Activated naive CD4-positive, alpha-beta T cell treated with anti-CD3 and anti-CD28 coated beads for 36 hours (primary cell): ENCODE results near the gene PLCG2. TPM values are rescaled to one million over a fixed set of nuclear protein-coding genes. Genes with fewer than 3 reads are reported as not detected.

ENCODE experiments used
- CTCF ChIA-PET: fragments of 350-600 bp; sonication (Branson Sonifier 250); formaldehyde crosslinking; loops from one replicate; lab custom pipeline; 2021; ENCODE audit warnings: antibody characterized with exemption; lab: Charles Lee
- DNase-seq: peaks from one replicate; pipeline ENCODE4 v3.0.0-alpha.2; 2020
- H3K27ac Mint-ChIP-seq: one replicate; pipeline ENCODE4 v1.8.0; 2021; ENCODE audit warnings: mild to moderate bottlenecking, mixed read lengths
- H3K27me3 Mint-ChIP-seq: one replicate; pipeline ENCODE4 v1.8.0; 2021; ENCODE audit warnings: low read depth, mixed read lengths
- H3K36me3 Mint-ChIP-seq: one replicate; pipeline ENCODE4 v1.8.0; 2021; ENCODE audit warnings: low read depth, mixed read lengths
- H3K4me1 Mint-ChIP-seq: one replicate; pipeline ENCODE4 v1.8.0; 2021; ENCODE audit warnings: low read depth, mixed read lengths
- H3K4me3 Mint-ChIP-seq: one replicate; pipeline ENCODE4 v1.8.0; 2021; ENCODE audit warnings: mild to moderate bottlenecking, moderate library complexity, mixed read lengths
- H3K9me3 Mint-ChIP-seq: one replicate; pipeline ENCODE4 v1.8.0; 2021; ENCODE audit warnings: mixed read lengths
- intact Hi-C: fragments of 100-400 bp; cut with micrococcal nuclease; formaldehyde crosslinking; loops from one replicate; pipeline ENCODE4 v1.15.1; 2023
- total RNA-seq, 2 experiments: library from RNA; stranded (reverse); gene quantifications; one replicate each; pipeline ENCODE4 v1.2.3, GENCODE V29; 2021

Gene PLCG2
- total RNA-seq, 2 experiments from 2014 or later, result 12.0 to 13.4 TPM

DNA sequence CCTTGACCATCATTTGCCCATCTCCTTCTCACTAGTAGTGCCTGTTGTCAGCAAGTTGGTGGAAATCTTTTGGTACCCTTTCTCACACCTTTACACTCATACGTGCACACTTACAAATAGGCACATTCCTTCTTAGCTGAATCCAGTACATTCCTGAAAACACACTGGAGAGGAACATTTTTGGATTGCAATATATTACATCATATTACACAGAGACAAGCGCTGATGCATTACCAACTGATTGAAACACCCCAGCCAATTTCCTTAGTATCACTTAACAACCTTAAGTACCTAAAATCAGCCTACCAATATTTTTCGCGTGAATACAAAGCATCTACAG is 64.1 kb downstream of the PLCG2 start:
- Mint-ChIP-seq H3K27me3 (peaks cover 5% of the 10 kb centered on the region), H3K36me3 (no peaks in the 10 kb centered on the region), H3K4me1 (no peaks in the 10 kb centered on the region), H3K4me3 (no peak overlapping the region), H3K9me3 (no peaks in the 10 kb centered on the region), H3K27ac (no peak overlapping the region)
- intact Hi-C loops, result loop anchor here (2.0 kb wide), 1 partner anchor 44 kb away; no protein-coding TSS in a partner anchor
- CTCF ChIA-PET, result no interaction called here
- DNase-seq, result no peak

DNA sequence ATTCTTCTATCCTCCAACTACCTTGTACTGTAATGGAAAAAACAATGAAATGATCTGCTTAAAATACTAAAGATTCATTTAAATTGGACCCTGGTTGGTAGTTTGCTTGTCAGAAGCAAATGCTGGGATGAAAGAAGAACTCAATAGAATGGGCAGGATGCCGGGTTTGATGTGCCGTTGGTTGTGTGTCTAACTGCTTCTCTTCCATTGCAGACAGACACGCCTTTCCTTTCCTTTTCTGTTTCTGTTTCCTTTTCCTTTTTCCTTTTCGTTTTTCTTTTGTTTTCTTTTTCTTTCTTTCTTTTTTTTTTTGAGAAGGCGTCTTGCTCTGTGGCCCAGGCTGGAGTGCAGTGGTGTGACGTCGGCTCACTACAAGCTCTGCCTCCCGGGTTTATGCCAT is 64.6 kb downstream of the PLCG2 start:
- CTCF ChIA-PET, result no interaction called here
- DNase-seq, result no peak
- Mint-ChIP-seq H3K4me1 (no peaks in the 10 kb centered on the region), H3K9me3 (no peaks in the 10 kb centered on the region), H3K36me3 (no peaks in the 10 kb centered on the region), H3K27me3 (peaks cover 5% of the 10 kb centered on the region), H3K4me3 (no peak overlapping the region), H3K27ac (no peak overlapping the region)
- intact Hi-C loops, result loop anchor here (2.0 kb wide), 1 partner anchor 45 kb away; no protein-coding TSS in a partner anchor

DNA sequence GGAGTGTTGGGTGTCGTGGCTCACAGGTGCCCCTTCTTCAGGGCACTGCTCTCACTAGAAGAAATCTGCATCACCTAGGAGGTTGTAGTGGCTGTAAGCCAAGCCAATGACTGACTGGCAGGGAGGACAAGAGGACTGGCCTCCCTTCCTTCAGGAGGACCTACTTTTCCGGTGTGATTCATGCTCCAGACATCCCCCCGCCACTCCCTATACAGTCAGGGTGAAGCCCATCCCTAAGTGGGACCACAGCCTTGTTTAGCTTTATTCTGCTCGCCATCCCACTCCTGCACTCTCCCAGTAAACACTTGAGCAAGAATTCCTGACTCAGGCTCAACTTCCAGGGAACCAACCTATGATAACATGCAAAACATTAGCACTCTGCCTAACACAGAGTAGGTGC is 67.0 kb downstream of the PLCG2 start:
- no peaks in the 10 kb centered on the region for H3K36me3 Mint-ChIP-seq
- no peak overlapping the region for H3K4me3 Mint-ChIP-seq
- intact Hi-C loops, result no loop called here
- no peak for DNase-seq
- no peaks in the 10 kb centered on the region for H3K9me3 Mint-ChIP-seq
- H3K4me1 Mint-ChIP-seq, result no peaks in the 10 kb centered on the region
- peaks cover 3% of the 10 kb centered on the region for H3K27me3 Mint-ChIP-seq
- H3K27ac Mint-ChIP-seq, result no peak overlapping the region
- CTCF ChIA-PET, result no interaction called here

DNA sequence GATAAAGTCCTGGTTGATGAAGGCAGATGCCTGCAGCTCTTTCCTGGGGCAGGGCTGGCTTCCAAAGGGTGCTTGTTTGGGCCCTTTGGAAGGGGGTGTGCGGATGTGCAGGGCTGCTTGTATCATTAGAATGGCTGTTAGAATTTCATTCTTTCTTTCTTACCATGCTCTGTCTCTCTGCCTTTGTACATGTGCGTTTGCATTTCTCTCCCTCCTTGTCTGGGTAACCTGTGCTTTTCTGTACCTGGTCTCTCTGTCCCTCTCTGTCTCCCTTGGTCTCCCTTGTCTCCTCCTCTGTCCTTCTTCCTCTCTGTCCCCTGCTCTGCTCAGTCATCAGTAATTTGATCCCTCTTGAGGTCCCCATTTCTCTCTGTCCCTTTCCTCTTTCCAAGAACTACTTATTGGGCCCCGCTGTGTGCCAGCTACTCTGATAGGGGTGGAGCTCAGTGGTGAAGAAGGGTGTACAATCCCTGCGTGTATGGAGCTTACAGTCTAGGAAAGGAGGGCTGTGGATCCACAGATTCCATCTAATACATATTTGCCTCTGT is 69.3 kb downstream of the PLCG2 start:
- DNase-seq, result no peak
- CTCF ChIA-PET, result no interaction called here
- peaks cover 3% of the 10 kb centered on the region for H3K27me3 Mint-ChIP-seq
- H3K9me3 Mint-ChIP-seq, result no peaks in the 10 kb centered on the region
- H3K4me3 Mint-ChIP-seq, result no peak overlapping the region
- intact Hi-C loops, result no loop called here
- H3K36me3 Mint-ChIP-seq, result no peaks in the 10 kb centered on the region
- no peaks in the 10 kb centered on the region for H3K4me1 Mint-ChIP-seq
- no peak overlapping the region for H3K27ac Mint-ChIP-seq

DNA sequence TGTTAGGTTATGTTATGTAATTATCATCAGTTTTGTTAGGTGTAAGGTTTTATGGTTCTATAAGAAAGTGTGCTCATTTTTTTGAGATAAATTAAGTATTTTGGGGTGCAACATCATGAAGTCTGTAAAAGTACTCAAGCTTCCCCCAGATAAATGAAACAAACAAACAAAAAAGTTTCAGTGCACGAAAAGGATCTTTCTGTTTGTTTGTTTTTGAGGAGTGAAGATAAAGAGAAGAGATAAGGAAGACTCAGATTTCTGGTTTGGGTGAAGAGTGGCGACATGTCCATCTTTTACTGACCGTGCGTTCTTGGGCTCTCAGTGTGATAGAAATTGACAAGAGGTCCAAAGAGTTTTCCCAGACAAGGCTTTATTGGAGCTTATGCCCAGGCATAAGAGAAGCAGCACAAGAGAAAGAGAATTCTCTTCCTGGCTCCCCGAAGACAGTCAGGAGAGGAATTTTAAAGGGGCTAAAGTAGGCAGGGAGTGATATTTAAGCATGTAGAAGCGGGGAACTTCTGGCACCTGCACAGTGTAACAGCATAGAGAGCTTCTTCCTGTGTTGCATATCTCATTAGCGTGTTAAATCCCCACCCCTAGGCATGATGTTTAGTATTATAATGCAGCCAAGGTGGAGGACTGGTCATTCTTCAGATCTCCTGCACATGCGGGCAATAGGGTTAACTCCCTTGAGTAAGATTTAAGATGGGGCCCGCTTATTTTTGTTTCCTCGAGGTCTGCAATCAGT is 71.3 kb downstream of the PLCG2 start:
- H3K36me3 Mint-ChIP-seq, result no peaks in the 10 kb centered on the region
- CTCF ChIA-PET, result no interaction called here
- no peak overlapping the region for H3K27ac Mint-ChIP-seq
- DNase-seq, result no peak
- no peak overlapping the region for H3K4me3 Mint-ChIP-seq
- no peaks in the 10 kb centered on the region for H3K9me3 Mint-ChIP-seq
- peaks cover 3% of the 10 kb centered on the region for H3K27me3 Mint-ChIP-seq
- intact Hi-C loops, result no loop called here
- H3K4me1 Mint-ChIP-seq, result no peaks in the 10 kb centered on the region

DNA sequence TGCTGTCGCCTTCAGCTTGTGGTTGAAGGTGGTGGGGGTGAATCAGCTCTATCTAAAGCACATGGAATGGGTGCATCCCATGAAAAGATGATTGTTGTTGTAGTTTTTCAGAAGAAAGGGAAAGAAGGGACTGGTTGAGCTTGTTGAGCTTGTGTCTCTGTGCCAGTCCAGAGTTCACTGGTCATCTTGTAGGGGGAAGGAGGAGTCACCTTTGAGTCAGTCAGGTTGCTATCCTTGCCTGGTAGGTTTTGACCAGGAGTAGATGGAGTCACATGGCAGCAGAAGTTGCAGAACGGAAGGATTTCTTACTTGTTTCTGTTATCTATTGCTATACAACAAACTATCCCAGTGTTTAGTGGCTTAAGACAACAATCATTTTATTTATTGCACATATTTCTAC is 73.3 kb downstream of the PLCG2 start:
- H3K27me3 Mint-ChIP-seq, result peaks cover 3% of the 10 kb centered on the region
- H3K4me3 Mint-ChIP-seq, result no peak overlapping the region
- CTCF ChIA-PET, result interaction anchor here (1.0 kb wide), 1 partner anchor 22 kb away, joined by 3 read pairs; no protein-coding TSS in a partner anchor
- DNase-seq, result no peak
- no peaks in the 10 kb centered on the region for H3K4me1 Mint-ChIP-seq
- H3K9me3 Mint-ChIP-seq, result no peaks in the 10 kb centered on the region
- intact Hi-C loops, result no loop called here
- H3K36me3 Mint-ChIP-seq, result no peaks in the 10 kb centered on the region
- H3K27ac Mint-ChIP-seq, result no peak overlapping the region

DNA sequence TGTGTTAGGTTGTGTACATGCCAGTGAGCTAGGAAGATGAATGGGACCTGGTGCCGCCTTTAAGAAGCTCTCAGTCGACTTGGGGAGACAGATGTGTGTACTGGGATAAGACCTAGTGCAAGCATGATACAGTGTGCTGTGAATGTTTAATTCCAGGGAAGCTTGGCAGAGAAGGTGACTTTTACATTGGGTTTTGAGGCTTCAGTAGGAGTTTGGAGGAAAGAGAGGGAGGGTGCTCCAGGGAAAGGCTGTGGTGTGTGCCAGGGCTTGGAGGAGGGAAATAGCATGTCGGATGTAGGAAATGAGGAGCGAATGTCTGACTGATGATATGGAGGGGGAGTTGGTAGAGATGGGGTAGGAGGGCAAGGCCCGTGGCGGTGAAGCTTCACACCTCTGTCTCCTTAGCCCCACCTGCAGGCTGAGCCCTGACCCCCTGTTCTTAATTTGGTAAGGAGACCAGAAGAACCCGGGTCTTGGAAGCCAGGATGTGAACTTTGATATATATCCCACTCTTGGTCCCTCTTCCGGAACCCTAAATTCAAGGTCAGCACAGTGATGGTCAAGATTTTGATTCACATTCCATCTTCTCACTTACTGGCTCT is 76.6 kb downstream of the PLCG2 start:
- H3K27me3 Mint-ChIP-seq, result peaks cover 3% of the 10 kb centered on the region
- no peaks in the 10 kb centered on the region for H3K9me3 Mint-ChIP-seq
- CTCF ChIA-PET, result interaction anchor here (0.9 to 3.3 kb wide), 2 partner anchors 19 to 34 kb away, joined by 3 to 17 read pairs; no protein-coding TSS in a partner anchor
- peak; percentile 12 for DNase-seq
- H3K36me3 Mint-ChIP-seq, result no peaks in the 10 kb centered on the region
- no peaks in the 10 kb centered on the region for H3K4me1 Mint-ChIP-seq
- intact Hi-C loops, result no loop called here
- no peak overlapping the region for H3K4me3 Mint-ChIP-seq
- H3K27ac Mint-ChIP-seq, result no peak overlapping the region

DNA sequence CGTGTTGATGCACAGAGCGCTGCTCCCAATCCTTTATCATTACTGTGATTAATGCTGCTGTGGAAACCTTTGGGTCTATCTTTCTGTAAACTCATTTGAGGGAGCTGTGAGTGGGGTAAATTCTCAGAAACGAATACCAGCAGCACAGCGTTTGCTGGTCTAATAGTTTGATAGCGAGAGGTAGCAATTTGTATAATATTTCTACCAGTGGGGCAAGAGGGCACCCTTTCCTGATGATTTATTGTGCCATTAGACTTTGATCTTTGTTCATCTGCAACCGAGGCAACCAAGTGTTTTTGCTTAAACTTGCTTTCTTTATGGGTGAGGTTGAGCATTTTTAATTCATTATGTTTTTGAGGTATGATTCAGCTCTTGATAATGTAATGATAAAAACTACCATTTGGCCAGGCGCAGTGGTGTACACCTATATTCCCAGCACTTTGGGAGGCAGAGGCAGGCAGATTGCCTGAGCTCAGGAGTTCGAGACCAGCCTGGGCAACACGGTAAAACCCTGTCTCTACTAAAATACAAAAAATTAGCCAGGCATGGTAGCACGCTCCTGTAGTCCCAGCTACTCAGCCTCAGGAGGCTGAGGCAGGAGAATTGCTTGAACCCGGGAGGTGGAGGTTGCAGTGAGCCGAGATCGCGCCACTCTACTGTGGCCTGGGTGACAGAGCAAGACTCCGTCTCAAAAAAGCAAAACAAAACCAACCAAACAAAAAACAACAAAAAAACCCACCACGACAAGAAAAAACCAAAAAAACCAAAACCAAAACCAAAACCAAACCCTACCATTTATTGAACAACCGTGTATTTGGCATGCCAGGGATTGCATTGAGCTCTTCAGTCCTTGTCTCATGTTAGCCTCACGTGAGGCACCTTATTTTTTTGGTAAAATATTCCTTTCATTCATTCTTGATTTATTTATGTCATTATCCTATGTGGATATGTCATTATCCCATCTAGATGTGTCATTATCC is 81.5 kb downstream of the PLCG2 start:
- Mint-ChIP-seq H3K4me3 (no peak overlapping the region), H3K9me3 (no peaks in the 10 kb centered on the region), H3K27ac (no peak overlapping the region), H3K27me3 (no peaks in the 10 kb centered on the region), H3K36me3 (no peaks in the 10 kb centered on the region), H3K4me1 (no peaks in the 10 kb centered on the region)
- intact Hi-C loops, result no loop called here
- CTCF ChIA-PET, result interaction anchor here (0.7 to 2.3 kb wide), 4 partner anchors 9 to 29 kb away, joined by 3 to 8 read pairs (median 3); no protein-coding TSS in a partner anchor
- no peak for DNase-seq

DNA sequence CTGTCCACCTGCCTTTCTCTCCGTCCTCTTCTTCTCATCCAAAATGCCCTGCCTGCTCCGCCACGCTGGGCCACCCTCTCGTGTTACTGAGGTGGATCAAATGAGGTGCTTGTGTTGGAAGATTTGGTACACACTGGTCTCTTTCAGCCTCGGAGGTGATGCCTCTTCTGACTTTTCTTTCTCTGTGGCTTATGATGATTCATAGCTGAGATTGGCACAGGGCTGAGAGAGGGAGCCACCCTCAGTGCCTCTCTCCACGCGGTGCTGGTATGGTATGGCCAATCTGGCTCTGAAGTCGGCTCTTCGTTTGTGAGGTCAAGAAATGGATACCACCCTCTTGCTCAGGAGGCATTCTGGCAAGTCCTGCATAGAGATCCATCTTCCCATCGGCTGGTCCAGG is 82.4 kb downstream of the PLCG2 start:
- no peaks in the 10 kb centered on the region for H3K4me1 Mint-ChIP-seq
- no peak overlapping the region for H3K4me3 Mint-ChIP-seq
- no peak overlapping the region for H3K27ac Mint-ChIP-seq
- H3K9me3 Mint-ChIP-seq, result no peaks in the 10 kb centered on the region
- no peaks in the 10 kb centered on the region for H3K27me3 Mint-ChIP-seq
- no peaks in the 10 kb centered on the region for H3K36me3 Mint-ChIP-seq
- intact Hi-C loops, result no loop called here
- CTCF ChIA-PET, result interaction anchor here (0.7 to 0.9 kb wide), 2 partner anchors 10 to 24 kb away, joined by 3 read pairs; no protein-coding TSS in a partner anchor
- DNase-seq, result no peak

DNA sequence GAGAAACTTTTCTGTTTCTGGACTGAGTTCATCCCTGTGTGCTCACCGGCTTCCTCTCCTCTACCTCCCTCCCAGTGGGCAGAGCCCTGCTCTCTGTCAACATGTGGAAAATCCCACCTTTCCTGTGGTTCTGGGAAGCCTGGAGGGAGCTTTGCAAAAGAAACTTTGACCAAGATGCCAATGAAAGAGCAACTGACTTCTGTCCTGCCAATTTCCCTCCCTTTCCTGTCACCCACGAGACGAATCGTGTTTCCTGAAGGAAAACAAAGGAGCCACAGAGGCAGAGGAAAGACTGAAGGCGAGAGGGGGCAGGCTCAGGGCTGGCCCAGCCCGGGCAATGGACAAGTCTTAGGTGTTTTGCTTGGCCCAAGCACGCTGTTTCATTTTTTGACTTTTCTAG is 82.8 kb downstream of the PLCG2 start:
- DNase-seq, result no peak
- H3K4me3 Mint-ChIP-seq, result no peak overlapping the region
- no peaks in the 10 kb centered on the region for H3K36me3 Mint-ChIP-seq
- intact Hi-C loops, result no loop called here
- no peaks in the 10 kb centered on the region for H3K27me3 Mint-ChIP-seq
- no peaks in the 10 kb centered on the region for H3K9me3 Mint-ChIP-seq
- no peak overlapping the region for H3K27ac Mint-ChIP-seq
- CTCF ChIA-PET, result no interaction called here
- H3K4me1 Mint-ChIP-seq, result no peaks in the 10 kb centered on the region

DNA sequence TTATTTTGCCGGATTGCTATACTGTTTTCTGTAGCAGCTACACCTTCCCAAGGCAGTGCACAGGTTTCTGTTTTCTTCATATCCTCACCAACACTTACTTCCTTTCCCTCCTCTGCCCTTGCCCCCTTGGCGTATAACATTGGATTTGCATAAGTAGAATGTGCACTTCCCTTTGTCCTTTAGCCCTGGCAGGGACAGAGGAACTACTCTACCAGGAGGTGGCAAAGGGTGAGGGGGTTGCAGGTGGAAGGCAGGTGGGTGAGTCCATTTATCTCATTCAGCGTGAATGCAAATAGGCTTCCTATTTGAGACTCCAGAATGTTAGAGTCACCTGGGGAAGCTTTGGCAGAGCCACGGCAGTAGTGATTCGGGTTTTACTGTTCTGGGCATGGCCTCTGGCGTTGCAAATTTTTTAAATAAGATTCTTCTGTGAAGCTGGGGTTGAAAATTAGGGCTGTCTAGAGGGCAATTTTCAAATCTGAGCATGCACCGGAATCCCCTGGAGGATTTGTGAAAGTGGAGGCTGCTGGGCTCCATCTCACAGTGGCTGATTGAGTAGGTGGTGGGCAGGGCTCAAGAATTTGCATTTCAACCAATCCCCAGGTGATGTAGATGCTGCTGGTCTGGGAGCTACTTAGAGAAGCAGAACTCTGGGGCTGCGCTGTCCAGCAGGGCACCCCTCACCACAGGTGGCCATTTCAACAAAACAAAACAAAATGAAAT is 84.7 kb downstream of the PLCG2 start:
- no peak for DNase-seq
- no peaks in the 10 kb centered on the region for H3K4me1 Mint-ChIP-seq
- no peak overlapping the region for H3K27ac Mint-ChIP-seq
- H3K9me3 Mint-ChIP-seq, result no peaks in the 10 kb centered on the region
- H3K27me3 Mint-ChIP-seq, result no peaks in the 10 kb centered on the region
- H3K36me3 Mint-ChIP-seq, result no peaks in the 10 kb centered on the region
- H3K4me3 Mint-ChIP-seq, result no peak overlapping the region
- intact Hi-C loops, result no loop called here
- CTCF ChIA-PET, result no interaction called here
